Measurements from ENCODE around the gene IHH.

IHH gene

GRCh38 chr2:219073413-219074129 is 12.8 kb upstream of the IHH start:
- no peaks in the 10 kb centered on the region for H3K27me3 ChIP-seq (ENCODE audit: control insufficient read depth, insufficient read depth, low read length)
- H3K4me1 ChIP-seq (ENCODE audit: control insufficient read depth, insufficient read depth, low read length): no peaks in the 10 kb centered on the region; the same call in 1 of the 2 replicates
- H3K27ac ChIP-seq (ENCODE audit: low read depth, low read length): peak overlapping the region; percentile 56
- H3K9ac ChIP-seq (ENCODE audit: low read depth, low read length): no peak overlapping the region
- peaks cover 15% of the 10 kb centered on the region for H3K36me3 ChIP-seq (ENCODE audit: control insufficient read depth, insufficient read depth, low read length)
- no peaks in the 10 kb centered on the region for H3K9me3 ChIP-seq (ENCODE audit: control insufficient read depth, insufficient read depth, low read length)
- H3K4me3 ChIP-seq (ENCODE audit: low read depth, low read length): no peak overlapping the region

GRCh38 chr2:219072741-219073250 is 12.1 kb upstream of the IHH start:
- Histone ChIP-seq H3K4me3 (ENCODE audit: low read depth, low read length) (no peak overlapping the region), H3K27me3 (ENCODE audit: control insufficient read depth, insufficient read depth, low read length) (no peaks in the 10 kb centered on the region), H3K36me3 (ENCODE audit: control insufficient read depth, insufficient read depth, low read length) (peaks cover 15% of the 10 kb centered on the region), H3K9ac (ENCODE audit: low read depth, low read length) (no peak overlapping the region), H3K4me1 (ENCODE audit: control insufficient read depth, insufficient read depth, low read length) (no peaks in the 10 kb centered on the region; the same call in 1 of the 2 replicates), H3K9me3 (ENCODE audit: control insufficient read depth, insufficient read depth, low read length) (no peaks in the 10 kb centered on the region), H3K27ac (ENCODE audit: low read depth, low read length) (no peak overlapping the region)

GRCh38 chr2:219071131-219071816 is 10.6 kb upstream of the IHH start:
- peak overlapping the region; percentile 29 for H3K27ac ChIP-seq (ENCODE audit: low read depth, low read length)
- peaks cover 4% of the 10 kb centered on the region; the same call in 1 of the 2 replicates for H3K36me3 ChIP-seq (ENCODE audit: control insufficient read depth, insufficient read depth, low read length)
- H3K4me1 ChIP-seq (ENCODE audit: control insufficient read depth, insufficient read depth, low read length): no peaks in the 10 kb centered on the region; the same call in 1 of the 2 replicates
- no peak overlapping the region for H3K4me3 ChIP-seq (ENCODE audit: low read depth, low read length)
- no peak overlapping the region for H3K9ac ChIP-seq (ENCODE audit: low read depth, low read length)
- H3K9me3 ChIP-seq (ENCODE audit: control insufficient read depth, insufficient read depth, low read length): no peaks in the 10 kb centered on the region
- H3K27me3 ChIP-seq (ENCODE audit: control insufficient read depth, insufficient read depth, low read length): 0 out of 2 replicates have a peak, but pooled peaks cover 2% of the 10 kb centered on the region

- no peaks in the 10 kb centered on the region for H3K9me3 ChIP-seq (ENCODE audit: control insufficient read depth, insufficient read depth, low read length)
- H3K27me3 ChIP-seq (ENCODE audit: control insufficient read depth, insufficient read depth, low read length): peaks cover 54% of the 10 kb centered on the region
- H3K36me3 ChIP-seq (ENCODE audit: control insufficient read depth, insufficient read depth, low read length): no peaks in the 10 kb centered on the region
- peaks cover 19% of the 10 kb centered on the region for H3K4me1 ChIP-seq (ENCODE audit: control insufficient read depth, insufficient read depth, low read length)
- H3K4me3 ChIP-seq (ENCODE audit: low read depth, low read length): no peak overlapping the region
- H3K27ac ChIP-seq (ENCODE audit: low read depth, low read length): no peak overlapping the region
- H3K9ac ChIP-seq (ENCODE audit: low read depth, low read length): no peak overlapping the region
These were observed 4.8 kb upstream of the IHH start for GRCh38 chr2:219065484-219065883.

- Histone ChIP-seq H3K9me3 (ENCODE audit: control insufficient read depth, insufficient read depth, low read length) (no peaks in the 10 kb centered on the region), H3K27ac (ENCODE audit: low read depth, low read length) (no peak overlapping the region), H3K9ac (ENCODE audit: low read depth, low read length) (no peak overlapping the region), H3K27me3 (ENCODE audit: control insufficient read depth, insufficient read depth, low read length) (peaks cover 88% of the 10 kb centered on the region), H3K4me1 (ENCODE audit: control insufficient read depth, insufficient read depth, low read length) (peaks cover 34% of the 10 kb centered on the region), H3K4me3 (ENCODE audit: low read depth, low read length) (no peak overlapping the region), H3K36me3 (ENCODE audit: control insufficient read depth, insufficient read depth, low read length) (no peaks in the 10 kb centered on the region)
These were observed 1.4 kb upstream of the IHH start for GRCh38 chr2:219062081-219062480.

GRCh38 chr2:219059725-219060682 is 717 bp downstream of the IHH start:
- H3K4me1 ChIP-seq (ENCODE audit: control insufficient read depth, insufficient read depth, low read length): peaks cover 34% of the 10 kb centered on the region
- no peaks in the 10 kb centered on the region for H3K36me3 ChIP-seq (ENCODE audit: control insufficient read depth, insufficient read depth, low read length)
- H3K4me3 ChIP-seq (ENCODE audit: low read depth, low read length): peak overlapping the region; percentile 19; the same call in 1 of the 2 replicates
- no peaks in the 10 kb centered on the region for H3K9me3 ChIP-seq (ENCODE audit: control insufficient read depth, insufficient read depth, low read length)
- no peak overlapping the region for H3K27ac ChIP-seq (ENCODE audit: low read depth, low read length)
- H3K9ac ChIP-seq (ENCODE audit: low read depth, low read length): no peak overlapping the region
- H3K27me3 ChIP-seq (ENCODE audit: control insufficient read depth, insufficient read depth, low read length): peaks cover 99% of the 10 kb centered on the region

- Histone ChIP-seq H3K4me3 (ENCODE audit: low read depth, low read length) (peak overlapping the region; percentile 26; the same call in 1 of the 2 replicates), H3K36me3 (ENCODE audit: control insufficient read depth, insufficient read depth, low read length) (no peaks in the 10 kb centered on the region), H3K9ac (ENCODE audit: low read depth, low read length) (no peak overlapping the region), H3K4me1 (ENCODE audit: control insufficient read depth, insufficient read depth, low read length) (peaks cover 34% of the 10 kb centered on the region), H3K27ac (ENCODE audit: low read depth, low read length) (no peak overlapping the region), H3K27me3 (ENCODE audit: control insufficient read depth, insufficient read depth, low read length) (peaks cover 99% of the 10 kb centered on the region), H3K9me3 (ENCODE audit: control insufficient read depth, insufficient read depth, low read length) (no peaks in the 10 kb centered on the region)
These were observed 1.4 kb downstream of the IHH start for GRCh38 chr2:219059375-219059724.

- H3K9me3 ChIP-seq (ENCODE audit: control insufficient read depth, insufficient read depth, low read length): no peaks in the 10 kb centered on the region
- H3K4me1 ChIP-seq (ENCODE audit: control insufficient read depth, insufficient read depth, low read length): peaks cover 34% of the 10 kb centered on the region
- H3K9ac ChIP-seq (ENCODE audit: low read depth, low read length): no peak overlapping the region
- H3K27ac ChIP-seq (ENCODE audit: low read depth, low read length): no peak overlapping the region
- H3K27me3 ChIP-seq (ENCODE audit: control insufficient read depth, insufficient read depth, low read length): peaks cover 98% of the 10 kb centered on the region
- H3K36me3 ChIP-seq (ENCODE audit: control insufficient read depth, insufficient read depth, low read length): no peaks in the 10 kb centered on the region
- H3K4me3 ChIP-seq (ENCODE audit: low read depth, low read length): peak overlapping the region; percentile 26; the same call in 1 of the 2 replicates
These were observed 2.0 kb downstream of the IHH start for GRCh38 chr2:219058541-219059374.

GRCh38 chr2:219057709-219058540 is 2.8 kb downstream of the IHH start:
- H3K9me3 ChIP-seq (ENCODE audit: control insufficient read depth, insufficient read depth, low read length): no peaks in the 10 kb centered on the region
- no peak overlapping the region for H3K27ac ChIP-seq (ENCODE audit: low read depth, low read length)
- peaks cover 95% of the 10 kb centered on the region for H3K27me3 ChIP-seq (ENCODE audit: control insufficient read depth, insufficient read depth, low read length)
- H3K4me3 ChIP-seq (ENCODE audit: low read depth, low read length): peak overlapping the region; percentile 50; the same call in 1 of the 2 replicates
- no peak overlapping the region for H3K9ac ChIP-seq (ENCODE audit: low read depth, low read length)
- H3K36me3 ChIP-seq (ENCODE audit: control insufficient read depth, insufficient read depth, low read length): no peaks in the 10 kb centered on the region
- H3K4me1 ChIP-seq (ENCODE audit: control insufficient read depth, insufficient read depth, low read length): peaks cover 31% of the 10 kb centered on the region
